Uterus (tissue), 4 donors: ENCODE results near the gene TACSTD2. TPM values are rescaled to one million over a fixed set of nuclear protein-coding genes. Genes with fewer than 3 reads are reported as not detected.
"Not testable (repeated sequence)": the region's sequence is repeated elsewhere in the genome, so short reads cannot be mapped to it uniquely, and the experiment has no call there.

Experiments used
- DNase-seq, 2 donors: peaks; one replicate each; pipeline ENCODE4 v3.0.0-alpha.2; 2019 to 2020
- H3K27ac ChIP-seq, 2 donors: fragments of 200-600 bp; sonication (generic); 1 replicate in 1 of 2; 2 replicates in 1 of 2; pipeline ENCODE4 v1.5.1; 2016 to 2018
- H3K27me3 ChIP-seq, 2 donors: fragments of 200-600 bp; sonication (generic); one replicate each; pipeline ENCODE4 v1.5.1; 2018 to 2019; ENCODE audit warnings: control low read depth in 1 of 2
- H3K36me3 ChIP-seq, 2 donors: fragments of 200-600 bp; sonication (generic); one replicate each; pipeline ENCODE4 v1.5.1; 2019; ENCODE audit warnings: control low read depth in 1 of 2
- H3K4me1 ChIP-seq, 2 donors: fragments of 200-600 bp; sonication (generic); one replicate each; pipeline ENCODE4 v1.5.1; 2018 to 2019; ENCODE audit warnings: control low read depth in 1 of 2
- H3K4me3 ChIP-seq, 2 donors: fragments of 200-600 bp; sonication (generic); 1 replicate in 1 of 2; 2 replicates in 1 of 2; pipeline ENCODE4 v1.5.1; 2018 to 2019; ENCODE audit warnings: mild to moderate bottlenecking in 1 of 2
- H3K9me3 ChIP-seq, 2 donors: fragments of 200-600 bp; sonication (generic); one replicate each; pipeline ENCODE4 v1.5.1; 2019; ENCODE audit warnings: control low read depth in 1 of 2
- CTCF ChIP-seq, 4 experiments: fragments of 200-600 bp in 2 of 4; fragments of 450-650 bp in 2 of 4; sonication (generic) in 2 of 4; IDR thresholded peaks; one replicate each; pipeline ENCODE4 v1.5.1; 2016 to 2019; ENCODE audit warnings: antibody characterized with exemption in 4 of 4, mild to moderate bottlenecking in 2 of 4, moderate library complexity in 1 of 4
- POLR2A ChIP-seq, 2 donors: fragments of 450-650 bp; IDR thresholded peaks; one replicate each; pipeline ENCODE4 v1.6.1; 2016; ENCODE audit warnings: antibody characterized with exemption in 2 of 2, mild to moderate bottlenecking in 1 of 2, moderate library complexity in 1 of 2
- intact Hi-C: fragments of 100-400 bp; cut with DNase I; formaldehyde crosslinking; loops from one replicate; pipeline ENCODE4 v1.15.1; 2023; ENCODE audit warnings: low total_unique reads
- total RNA-seq, 4 donors: library from RNA; depleted of rRNA in 3 of 4; stranded (reverse); fragments of >200 nt in 3 of 4; gene quantifications; one replicate each; pipeline versions ENCODE4 v1.1.0 to v1.2.4, GENCODE V29; 2014 to 2023
- donor health status: DM: yes; HTN: yes; CAD: no.

Gene TACSTD2
- total RNA-seq, 4 donors from 2014 or later, result 0.26 to 24.8 (median 0.73) TPM; not detected in 1

GRCh38 chr1:58608945-58609344 lies 31.9 kb upstream of the TACSTD2 start:
- H3K4me1 ChIP-seq, result no peaks in the 10 kb centered on the region
- TF ChIP-seq CTCF (IDR thresholded peaks at IDR 0.05) (no peak), POLR2A (IDR thresholded peaks at IDR 0.05) (no peak)
- no peaks in the 10 kb centered on the region for H3K36me3 ChIP-seq
- H3K4me3 ChIP-seq, result no peak overlapping the region
- H3K27ac ChIP-seq, result no peak overlapping the region
- no peaks in the 10 kb centered on the region for H3K27me3 ChIP-seq
- no peak for DNase-seq
- intact Hi-C loops, result no loop called here
- H3K9me3 ChIP-seq, result no peaks in the 10 kb centered on the region

- Histone ChIP-seq H3K27me3 (no peaks in the 10 kb centered on the region), H3K27ac (no peak overlapping the region), H3K4me3 (no peak overlapping the region), H3K4me1 (no peaks in the 10 kb centered on the region), H3K9me3 (no peaks in the 10 kb centered on the region), H3K36me3 (no peaks in the 10 kb centered on the region)
- DNase-seq, result no peak
- intact Hi-C loops, result no loop called here
- no peak for TF ChIP-seq POLR2A (IDR thresholded peaks at IDR 0.05)
- TF ChIP-seq CTCF (IDR thresholded peaks at IDR 0.05), result no peak
Observed at GRCh38 chr1:58608297-58608696, 31.2 kb upstream of the TACSTD2 start.

- intact Hi-C loops, result no loop called here
- no peak overlapping the region for H3K4me3 ChIP-seq
- H3K27ac ChIP-seq, result no peak overlapping the region
- no peak for DNase-seq
- no peak for TF ChIP-seq CTCF (IDR thresholded peaks at IDR 0.05)
- TF ChIP-seq POLR2A (IDR thresholded peaks at IDR 0.05), result no peak
- H3K27me3 ChIP-seq, result no peaks in the 10 kb centered on the region
- no peaks in the 10 kb centered on the region for H3K9me3 ChIP-seq
- H3K36me3 ChIP-seq, result no peaks in the 10 kb centered on the region
- no peaks in the 10 kb centered on the region for H3K4me1 ChIP-seq
Observed at GRCh38 chr1:58607391-58607790, 30.3 kb upstream of the TACSTD2 start.

GRCh38 chr1:58601921-58602320 lies 24.9 kb upstream of the TACSTD2 start:
- H3K27ac ChIP-seq, H3K36me3 ChIP-seq, H3K4me1 ChIP-seq, intact Hi-C loops, H3K9me3 ChIP-seq, H3K4me3 ChIP-seq, H3K27me3 ChIP-seq, DNase-seq: not testable (repeated sequence)

- H3K4me3 ChIP-seq, result no peak overlapping the region
- peaks cover 0 to 3% of the 10 kb centered on the region in 2 donors for H3K4me1 ChIP-seq
- peak overlapping the region; percentile 57 to 75 for H3K27ac ChIP-seq
- H3K27me3 ChIP-seq, result no peaks in the 10 kb centered on the region
- intact Hi-C loops, result no loop called here
- H3K36me3 ChIP-seq, result no peaks in the 10 kb centered on the region
- no peak for DNase-seq
- H3K9me3 ChIP-seq, result no peaks in the 10 kb centered on the region
- no peak for TF ChIP-seq CTCF (IDR thresholded peaks at IDR 0.05)
- no peak for TF ChIP-seq POLR2A (IDR thresholded peaks at IDR 0.05)
Observed at GRCh38 chr1:58597996-58598395, 20.9 kb upstream of the TACSTD2 start.

- intact Hi-C loops, result no loop called here
- no peak overlapping the region for H3K4me3 ChIP-seq
- peak overlapping the region; percentile 57 to 75 for H3K27ac ChIP-seq
Observed at GRCh38 chr1:58597076-58597475, 20.0 kb upstream of the TACSTD2 start.

More at GRCh38 chr1:58597076-58597475, 20.0 kb upstream of the TACSTD2 start:
- H3K36me3 ChIP-seq, result no peaks in the 10 kb centered on the region
- H3K4me1 ChIP-seq, result peaks cover 0 to 3% of the 10 kb centered on the region in 2 donors
- H3K27me3 ChIP-seq, result no peaks in the 10 kb centered on the region
- TF ChIP-seq POLR2A (IDR thresholded peaks at IDR 0.05) (no peak), CTCF (IDR thresholded peaks at IDR 0.05) (no peak)
- no peaks in the 10 kb centered on the region for H3K9me3 ChIP-seq
- DNase-seq, result no peak
